NOMO-1 treated with dmso at 0.1 percent for 144 hours (cell line): ENCODE data around the gene GJD3.

Source experiments
- DNase-seq: peaks from one replicate; lab custom pipeline; 2025; ENCODE audit not compliant: unreplicated experiment; lab: John Stamatoyannopoulos, UW

GJD3 gene

DNA sequence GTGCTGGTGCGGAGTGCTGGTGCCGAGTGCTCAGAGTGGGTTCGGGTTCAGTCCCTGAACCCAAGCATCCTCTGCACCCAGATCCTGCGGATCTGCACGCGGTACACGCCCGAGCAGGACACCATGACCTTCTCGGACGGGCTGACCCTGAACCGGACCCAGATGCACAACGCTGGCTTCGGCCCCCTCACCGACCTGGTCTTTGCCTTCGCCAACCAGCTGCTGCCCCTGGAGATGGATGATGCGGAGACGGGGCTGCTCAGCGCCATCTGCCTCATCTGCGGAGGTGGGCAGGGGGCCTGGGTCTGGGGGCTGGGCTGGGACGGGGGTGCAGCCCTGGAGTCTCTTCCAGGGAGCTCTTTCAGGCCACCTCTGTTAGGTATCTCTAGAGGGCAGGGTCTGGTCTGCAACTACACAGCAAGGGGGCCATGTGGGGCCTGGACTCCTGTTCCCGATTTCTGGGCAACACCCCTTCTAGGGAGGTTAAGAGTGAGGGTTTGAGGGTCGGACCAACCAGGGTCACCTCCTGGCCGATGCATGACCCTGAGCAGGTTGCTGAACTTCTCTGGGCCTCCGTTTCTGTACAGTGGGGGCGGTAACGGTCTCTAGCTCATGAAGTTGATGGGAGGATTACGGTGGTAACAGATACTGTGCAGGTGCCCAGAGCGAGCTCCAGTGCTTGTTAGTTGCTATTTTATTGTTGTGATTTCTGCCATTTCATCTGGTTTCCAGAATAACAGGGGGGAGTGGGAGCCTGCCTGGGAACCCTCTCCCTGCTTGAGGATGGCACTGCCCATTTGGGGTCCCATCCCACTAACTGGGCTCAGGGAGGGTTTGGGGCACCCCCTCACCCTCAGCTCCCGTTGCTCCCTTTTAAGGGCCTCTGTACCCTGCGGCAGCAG, 10.1 kb downstream of the GJD3 start:
- no peak for DNase-seq

DNA sequence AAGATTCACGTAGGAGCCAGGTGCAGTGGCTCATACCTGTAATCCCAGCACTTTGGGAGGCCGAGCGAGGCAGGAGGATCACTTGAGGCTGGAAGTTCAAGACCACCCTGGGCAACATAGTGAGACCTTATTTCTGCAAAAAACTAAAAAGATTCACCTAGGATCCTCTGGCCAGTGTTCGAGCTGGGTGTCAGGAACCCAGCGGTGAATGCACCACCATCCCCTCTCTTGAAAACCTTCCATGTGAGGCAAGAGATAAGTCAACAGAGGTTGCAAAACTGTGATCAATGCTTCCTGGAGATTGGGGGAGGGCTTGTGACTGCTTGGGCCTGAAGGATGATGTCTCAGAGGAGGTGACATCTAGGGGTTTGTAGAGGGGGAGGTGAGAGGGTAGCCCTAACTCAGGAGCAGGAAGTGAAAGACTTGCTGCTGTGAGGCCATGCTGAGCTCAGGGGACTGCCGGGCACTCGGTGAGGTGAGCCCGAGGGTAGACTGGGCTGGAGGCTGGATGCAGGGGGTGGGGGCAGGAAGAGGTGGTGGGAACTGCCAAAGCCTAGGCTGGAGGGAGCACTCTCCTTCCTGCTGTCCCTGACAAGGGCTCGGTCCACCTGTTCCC, 11.7 kb downstream of the GJD3 start:
- peak; percentile 98 for DNase-seq

DNA sequence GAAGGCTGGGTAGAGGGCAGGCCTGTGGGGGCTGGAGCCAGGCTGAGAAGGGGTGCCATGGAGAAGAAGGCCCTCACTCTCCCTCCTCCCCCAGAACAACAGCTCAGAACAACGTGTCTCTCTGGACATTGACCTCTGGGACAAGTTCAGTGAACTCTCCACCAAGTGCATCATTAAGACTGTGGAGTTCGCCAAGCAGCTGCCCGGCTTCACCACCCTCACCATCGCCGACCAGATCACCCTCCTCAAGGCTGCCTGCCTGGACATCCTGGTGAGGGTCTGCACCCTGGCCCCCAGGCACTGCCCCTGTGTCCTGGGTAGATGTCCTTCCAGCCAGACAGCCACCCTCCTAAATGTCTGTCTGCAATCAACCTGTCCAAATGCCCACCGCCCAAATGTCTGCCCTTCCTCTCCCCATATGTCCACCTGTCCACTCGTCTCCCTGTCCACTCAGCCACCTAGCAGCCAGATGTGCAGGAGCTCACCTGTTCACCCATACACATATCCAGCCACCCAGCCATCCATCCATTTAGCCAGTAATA, 12.2 kb downstream of the GJD3 start:
- no peak for DNase-seq

DNA sequence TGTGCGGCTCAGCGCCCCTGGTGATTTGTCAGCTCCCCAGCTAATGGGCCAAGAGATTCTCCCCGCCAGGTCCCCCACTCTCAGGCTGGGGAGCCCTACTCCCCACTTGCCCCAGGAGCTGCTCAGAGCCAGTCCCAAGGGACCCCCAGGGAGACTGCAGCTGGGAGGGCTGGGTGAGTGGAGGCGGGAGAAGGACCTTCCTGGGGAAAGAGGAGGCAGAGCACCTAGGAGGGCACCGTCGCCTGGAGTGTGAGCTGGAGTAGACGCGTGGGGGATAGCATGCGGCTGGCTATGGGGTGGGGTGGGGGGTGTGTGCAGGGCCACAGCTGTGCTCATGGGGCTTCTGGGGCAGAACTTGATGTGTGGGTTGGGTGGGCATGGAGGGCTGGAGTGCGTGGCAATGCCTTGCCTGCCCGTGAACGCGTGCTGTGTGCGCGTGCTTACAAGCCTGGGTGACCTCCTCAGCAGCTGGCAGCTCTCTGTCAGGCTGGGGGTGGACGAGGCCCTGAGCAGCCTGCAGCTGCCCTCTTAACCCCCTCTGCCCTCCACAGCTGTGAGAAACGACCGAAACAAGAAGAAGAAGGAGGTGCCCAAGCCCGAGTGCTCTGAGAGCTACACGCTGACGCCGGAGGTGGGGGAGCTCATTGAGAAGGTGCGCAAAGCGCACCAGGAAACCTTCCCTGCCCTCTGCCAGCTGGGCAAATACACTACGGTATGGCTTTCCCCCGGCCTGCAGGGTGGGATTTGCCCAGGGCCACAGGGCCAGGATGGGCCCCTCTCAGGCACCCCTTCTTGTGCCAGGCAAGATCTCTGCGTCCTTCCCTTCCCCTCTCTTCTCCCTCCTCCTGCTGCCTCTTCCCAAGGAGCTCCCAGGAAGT, 12.9 kb downstream of the GJD3 start:
- no peak for DNase-seq

DNA sequence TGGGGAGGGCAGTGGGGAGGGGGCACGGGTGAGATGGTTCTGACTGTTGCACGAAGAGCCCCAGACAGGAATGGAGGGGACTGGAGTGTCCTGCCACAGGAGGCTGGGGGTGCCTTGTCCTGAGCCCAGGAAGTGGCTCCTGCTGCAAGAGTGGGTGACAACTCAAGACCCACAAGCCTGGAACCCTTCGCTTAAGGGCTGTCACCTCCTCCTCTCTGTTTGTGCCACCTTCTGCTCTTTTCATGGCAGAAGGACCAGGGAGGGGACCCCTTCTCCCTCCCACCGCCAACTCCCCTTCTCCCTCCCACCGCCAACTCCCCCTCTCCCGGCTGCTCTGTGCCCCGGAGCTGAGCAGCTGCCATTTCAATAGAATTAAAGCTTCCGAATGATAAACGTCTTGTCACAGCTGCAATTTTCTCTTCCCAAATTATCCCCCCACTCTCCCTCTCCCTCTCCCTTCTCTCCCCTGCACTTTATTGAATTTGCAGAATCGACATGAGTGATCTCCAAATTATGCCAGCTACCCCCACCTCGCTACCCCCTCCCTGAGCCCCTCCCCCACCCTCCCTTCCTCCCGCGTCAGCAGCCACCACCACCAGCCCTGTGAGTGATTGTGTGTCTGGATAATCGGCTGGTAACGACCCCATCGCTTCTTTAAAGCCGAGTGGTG, 13.7 kb downstream of the GJD3 start:
- DNase-seq, result no peak

DNA sequence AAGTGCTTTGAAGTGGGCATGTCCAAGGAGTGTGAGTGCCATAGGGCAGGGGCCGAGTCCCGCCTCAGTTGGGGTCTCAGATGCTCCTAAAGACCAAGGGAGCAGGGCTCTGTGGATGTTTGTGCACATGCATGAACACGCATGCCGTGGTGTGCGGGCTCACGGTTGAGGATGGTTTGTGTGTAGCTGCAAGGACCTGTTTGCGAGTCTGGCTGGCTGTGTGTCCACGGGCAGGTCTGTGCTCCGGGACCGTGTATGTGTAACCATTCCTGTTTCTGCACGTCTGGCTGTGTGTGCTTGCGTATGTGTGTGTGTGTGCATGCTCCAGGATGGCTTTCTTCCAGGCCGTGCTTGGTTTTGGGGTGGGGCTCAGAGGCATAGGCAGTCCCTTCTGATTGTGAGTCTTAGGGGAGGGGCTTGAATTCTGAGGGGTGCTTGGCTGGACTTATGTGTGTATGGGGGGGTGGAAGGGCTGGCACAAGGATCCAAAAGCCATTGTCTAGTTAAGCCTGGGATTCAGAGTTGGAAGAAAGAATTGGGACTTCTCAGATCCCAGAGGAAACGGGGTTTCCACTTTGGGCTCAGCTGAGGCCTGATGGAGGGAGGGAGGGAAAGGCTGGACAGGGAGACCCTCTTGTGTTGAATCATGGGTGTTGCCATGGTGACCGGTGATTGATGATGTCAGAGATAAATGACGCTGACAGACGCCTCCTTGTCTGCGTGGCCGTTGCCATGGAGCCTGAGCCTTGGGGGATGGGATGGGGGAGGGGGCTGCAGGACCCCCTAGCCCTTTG, 14.4 kb downstream of the GJD3 start:
- DNase-seq, result no peak

DNA sequence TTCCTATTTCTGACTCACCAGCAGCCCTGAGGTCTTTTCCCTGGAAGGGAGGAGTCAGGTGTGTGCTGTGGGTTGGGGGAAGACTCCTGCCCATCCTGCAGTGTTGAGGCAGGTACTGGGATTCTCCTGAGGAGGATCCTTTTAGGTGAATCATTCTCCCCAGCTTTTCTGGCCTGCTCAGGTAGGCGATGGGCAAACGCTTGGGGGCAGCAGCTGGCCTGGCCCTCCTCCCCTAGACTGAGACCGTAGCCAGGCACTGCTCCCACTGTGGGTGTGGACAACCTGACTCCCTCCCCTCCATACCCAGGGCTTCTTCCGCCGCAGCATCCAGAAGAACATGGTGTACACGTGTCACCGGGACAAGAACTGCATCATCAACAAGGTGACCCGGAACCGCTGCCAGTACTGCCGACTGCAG, 15.1 kb downstream of the GJD3 start:
- DNase-seq, result no peak

DNA sequence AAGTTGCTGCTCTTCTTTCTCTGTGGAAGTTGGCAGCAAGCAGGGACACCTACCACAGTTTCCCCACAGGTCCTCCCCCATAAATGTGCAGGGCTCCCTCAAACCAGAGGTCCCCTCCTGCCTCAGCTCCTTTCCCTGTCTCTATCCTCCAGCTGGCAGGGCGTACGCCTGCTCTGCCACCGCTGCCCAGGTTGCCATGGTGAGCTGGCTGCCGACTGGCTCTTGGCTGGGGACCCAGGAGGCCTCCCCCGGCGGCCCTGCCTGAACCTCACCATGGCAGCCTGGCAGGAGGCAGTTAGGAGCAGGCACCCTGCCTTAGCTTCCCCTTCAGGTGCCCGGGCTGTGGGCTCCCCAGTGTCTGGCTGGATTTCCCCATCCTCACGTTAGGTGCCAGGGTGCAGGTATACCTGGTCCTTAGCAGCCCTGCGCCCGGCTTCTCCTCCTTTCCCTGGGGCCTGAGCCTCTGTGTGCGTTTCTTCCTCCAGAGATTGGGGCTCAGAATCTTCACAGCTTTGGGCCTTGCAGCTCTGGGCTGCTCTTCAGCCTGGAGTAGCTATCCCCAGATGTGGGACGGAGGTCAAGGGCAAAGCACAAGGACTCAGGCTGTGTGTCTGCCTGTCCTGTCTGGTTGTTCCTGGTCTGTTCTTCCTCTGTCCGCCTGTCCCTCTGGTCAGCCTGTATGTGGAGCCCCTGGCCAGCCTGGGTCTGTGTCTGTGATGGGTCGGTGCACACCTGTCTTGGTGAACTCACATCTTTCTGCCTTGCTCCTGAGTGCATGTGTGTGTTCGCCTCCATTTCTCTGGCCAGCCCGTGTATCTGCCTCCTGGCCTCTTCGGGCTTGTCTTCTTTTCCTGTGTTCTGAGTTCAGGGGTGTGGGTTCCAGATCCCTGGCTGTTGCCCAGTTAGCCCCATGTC, 15.7 kb downstream of the GJD3 start:
- DNase-seq, result no peak

DNA sequence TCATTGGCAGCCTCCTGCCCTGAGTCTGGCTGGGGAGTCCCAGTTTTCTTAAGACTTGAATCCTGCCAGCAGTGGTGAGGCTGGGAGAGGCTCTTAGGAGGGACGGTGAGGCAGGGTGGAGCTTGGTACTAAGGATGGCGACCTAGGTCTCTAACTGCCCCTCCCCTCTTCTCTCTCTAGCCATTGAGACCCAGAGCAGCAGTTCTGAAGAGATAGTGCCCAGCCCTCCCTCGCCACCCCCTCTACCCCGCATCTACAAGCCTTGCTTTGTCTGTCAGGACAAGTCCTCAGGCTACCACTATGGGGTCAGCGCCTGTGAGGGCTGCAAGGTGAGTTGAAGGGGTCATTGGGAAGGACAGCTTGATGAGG, 16.4 kb downstream of the GJD3 start:
- DNase-seq, result no peak

DNA sequence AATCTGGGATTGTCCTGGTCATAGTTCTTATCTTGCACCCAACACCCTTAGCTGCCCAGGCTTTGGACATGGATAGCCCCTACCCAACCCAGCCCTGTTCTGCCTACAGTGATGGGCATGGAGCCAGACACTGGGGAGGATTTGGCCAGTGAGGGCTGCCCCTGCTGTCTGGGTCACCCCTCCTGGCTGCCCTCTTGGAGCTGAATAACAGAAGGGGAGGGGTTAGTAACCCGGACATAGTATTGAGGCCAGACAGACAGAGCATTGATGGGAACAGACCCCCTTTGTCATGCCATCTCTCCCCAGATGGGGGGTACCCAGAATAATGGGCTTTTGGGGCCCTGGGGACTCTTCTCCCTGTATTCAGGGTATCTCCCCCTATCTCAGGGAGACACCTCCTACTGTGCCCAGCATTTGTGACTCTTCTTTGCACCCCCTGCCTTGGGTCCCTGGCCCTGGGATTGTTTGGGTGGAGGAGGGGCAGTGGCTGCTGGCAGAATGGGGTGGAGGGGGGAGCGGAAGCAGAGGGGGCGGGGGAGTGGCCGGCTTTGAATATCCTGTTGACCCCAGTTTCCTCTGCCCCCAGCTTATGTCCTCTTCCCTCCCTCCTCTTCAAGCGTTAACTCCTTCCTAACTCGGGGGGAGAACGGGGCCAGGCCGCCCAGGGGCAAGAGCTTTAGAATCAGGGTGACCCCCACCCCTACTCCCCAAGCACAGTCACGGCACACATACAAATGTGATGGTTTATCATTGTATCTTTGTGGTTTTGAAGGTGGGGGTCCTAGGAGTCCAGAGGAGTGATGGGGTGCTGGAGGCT, 17.0 kb downstream of the GJD3 start:
- DNase-seq, result no peak

DNA sequence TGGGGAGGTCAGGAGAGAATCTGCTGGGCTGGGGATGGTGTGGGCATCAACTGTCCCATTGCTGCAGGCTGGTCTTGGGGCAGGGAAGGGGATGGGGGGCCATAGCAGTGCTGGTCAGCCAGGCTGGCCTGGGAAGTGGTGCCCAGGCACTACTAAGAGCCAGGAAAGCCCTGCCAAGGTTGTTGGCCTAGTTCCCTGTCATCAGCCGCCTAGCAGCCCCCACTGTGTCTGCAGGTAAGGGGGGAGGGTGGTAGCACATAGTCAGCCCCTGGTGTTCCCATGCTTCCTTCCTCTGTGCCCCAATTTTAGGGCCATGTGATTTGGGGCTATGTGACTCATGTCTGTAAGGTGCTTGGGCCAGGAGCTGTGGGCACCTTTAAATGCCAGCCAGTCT, 17.8 kb downstream of the GJD3 start:
- no peak for DNase-seq

DNA sequence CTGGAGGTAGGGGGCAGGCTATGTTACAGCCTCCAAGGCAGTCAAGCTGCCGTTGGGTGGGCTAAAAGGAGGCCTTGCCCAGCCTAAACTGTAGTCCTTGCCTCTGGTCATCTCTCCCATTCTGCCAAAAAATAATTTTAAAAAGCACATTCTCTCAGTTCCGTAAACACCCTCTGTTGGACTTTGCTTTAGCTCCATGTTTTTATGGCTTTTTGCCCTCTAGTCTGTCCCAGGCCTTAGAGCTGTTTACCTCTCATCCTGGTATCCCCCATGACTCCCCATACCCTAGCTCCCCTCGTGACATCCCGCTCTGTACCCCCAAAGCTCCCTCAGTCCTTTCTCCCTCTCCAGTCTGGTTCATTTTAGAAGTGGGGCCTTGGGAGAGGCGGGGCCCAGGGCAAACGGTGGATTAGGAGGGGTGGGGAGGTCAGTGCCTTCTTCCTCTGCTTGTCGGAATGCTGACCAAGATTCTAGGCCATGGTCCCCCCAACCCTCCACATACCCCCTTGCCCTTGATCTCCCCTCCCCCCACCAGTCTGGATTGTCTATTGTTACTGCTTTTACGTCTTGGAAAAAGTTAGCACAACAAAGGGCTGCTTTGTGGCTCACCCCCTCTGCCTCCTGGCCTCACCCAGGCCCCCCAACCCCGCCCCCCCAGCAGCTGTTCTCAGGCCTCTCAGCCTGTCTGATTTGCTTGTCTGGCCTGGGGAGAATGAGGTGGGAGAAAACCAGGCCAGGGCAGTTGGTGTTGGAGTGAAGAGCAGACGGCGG, 18.4 kb downstream of the GJD3 start:
- DNase-seq, result no peak

DNA sequence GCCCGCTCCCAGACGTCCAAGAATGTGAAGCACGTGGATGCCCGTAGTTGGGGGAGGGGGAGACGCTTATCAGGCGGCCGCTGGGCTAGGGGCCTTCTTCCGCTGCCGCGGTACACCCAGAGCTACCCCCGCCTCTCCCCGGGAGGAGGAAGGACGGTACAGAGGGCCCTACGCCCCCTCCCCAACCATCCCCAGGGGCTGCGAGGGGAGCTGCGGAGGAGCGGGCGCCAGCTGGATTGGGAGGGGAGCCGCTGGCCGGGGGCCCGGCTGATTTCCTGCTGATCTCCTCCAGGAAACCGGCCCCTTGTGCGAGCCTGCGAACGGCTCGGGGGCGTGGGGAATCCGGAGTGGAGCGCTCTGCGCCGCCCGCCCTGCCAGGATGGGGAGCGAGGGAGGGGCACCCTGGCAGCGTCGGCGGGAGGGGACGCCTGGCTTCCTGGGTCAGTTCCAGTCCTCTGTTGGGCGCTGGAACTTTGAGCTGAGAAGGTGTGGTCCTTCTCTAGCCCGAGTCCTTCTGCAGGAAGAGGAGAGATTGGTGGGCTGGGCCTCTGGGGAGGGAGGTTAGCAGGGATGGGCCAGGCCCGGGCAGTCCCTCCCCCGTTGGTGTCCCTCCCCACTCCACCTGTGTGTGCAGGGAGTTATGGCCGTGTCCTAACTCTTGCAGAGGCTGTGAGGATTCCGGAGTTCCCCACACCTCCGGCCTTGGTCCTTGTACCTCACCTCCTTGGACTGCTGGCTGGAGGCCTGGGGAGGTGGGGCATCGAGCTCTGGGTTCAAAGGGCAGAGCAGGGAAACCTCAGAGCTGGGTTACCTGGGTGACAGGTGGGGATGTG, 19.2 kb downstream of the GJD3 start:
- DNase-seq, result no peak

DNA sequence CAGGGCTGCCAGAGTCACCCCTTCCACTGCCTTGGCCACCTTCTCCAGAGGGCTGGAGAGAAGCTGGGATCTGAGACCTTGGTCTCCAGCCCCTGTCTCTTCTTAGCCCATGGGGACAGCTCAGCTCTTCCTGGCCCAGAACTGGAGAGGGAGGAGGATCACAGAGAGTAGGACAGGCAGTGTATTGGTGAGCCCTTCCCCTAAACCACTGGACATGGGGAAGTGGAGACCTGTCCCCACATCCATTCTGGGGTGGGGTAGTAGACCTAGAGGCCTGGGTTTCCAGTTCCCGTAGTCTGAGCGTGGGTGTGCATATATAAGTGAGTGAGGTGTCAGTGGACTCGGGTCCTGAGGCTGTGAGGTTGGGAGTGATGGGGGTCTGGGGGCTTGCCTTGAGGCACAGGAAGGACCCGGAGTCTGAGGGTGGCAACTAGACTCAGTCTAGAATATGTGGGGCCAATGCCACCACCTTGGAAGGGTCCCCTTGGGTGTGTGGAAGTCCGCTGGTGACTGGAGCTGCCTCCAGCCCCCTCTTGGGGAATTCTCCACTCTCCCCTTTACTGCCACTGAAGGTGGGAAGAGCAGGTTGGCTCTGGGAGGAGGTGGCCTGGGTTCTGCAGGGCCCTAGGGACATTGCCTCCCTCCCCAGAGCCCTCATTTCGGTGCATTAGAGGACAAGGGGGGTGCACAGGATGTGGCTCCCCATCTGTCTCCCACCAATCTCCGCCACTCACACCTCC, 19.9 kb downstream of the GJD3 start:
- DNase-seq, result no peak

DNA sequence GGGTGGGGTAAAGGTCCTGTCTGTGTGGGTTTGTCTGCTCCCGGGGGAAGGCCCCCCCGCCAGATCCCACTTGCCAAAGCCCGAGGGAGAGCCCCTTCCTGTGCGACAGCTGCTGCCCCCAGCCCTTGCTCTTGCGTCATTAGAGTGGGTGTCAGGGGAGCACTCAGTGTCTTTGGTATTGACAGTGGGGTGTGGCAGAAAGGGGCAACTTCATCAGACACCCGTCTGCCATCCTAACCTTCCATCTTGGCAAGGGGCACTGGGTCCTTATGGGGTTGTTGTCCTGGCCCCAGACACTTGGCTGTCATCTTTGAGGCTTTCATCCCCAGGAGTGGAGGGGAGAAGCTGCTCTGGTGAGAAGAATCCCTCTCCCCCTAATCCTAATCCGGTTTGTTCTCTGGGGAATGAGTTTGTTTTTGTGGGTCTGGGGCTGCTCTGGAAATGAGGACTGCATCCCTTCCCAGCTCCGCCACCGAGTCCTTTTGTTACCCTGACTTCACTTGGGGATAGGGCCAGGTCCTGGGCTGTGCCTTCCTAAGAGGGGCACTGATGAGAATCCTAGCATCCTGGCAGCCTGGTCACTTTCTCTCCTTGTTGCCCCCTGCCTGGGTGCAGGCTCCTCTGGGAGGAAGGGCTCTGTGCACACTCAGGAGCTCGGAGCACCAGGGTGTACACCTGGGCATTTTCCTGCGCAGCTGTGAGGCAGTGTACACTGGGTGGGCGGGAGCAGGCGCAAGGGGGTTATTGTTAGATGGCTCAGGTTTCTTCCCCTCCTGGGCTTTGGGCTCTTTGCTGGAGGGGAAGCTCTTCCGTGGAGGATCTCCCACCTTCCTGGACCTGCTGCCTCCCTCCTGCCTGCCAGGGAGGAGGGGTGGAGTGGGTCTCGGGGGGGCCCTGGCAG, 21.1 kb downstream of the GJD3 start:
- DNase-seq, result no peak
